Iris pigment epithelial cell (primary cell): Measurements from ENCODE around the gene DMBT1.

Experiments
- DNase-seq: peaks from one replicate; pipeline ENCODE4 v3.0.0-alpha.2; 2011; ENCODE audit warnings: low read depth

DMBT1 gene

GRCh38 chr10:122673269-122673668 lies 112.7 kb downstream of the DMBT1 start:
- no peak for DNase-seq

- DNase-seq: no peak
These were observed 113.2 kb downstream of the DMBT1 start for GRCh38 chr10:122673731-122674130.

- DNase-seq: no peak
These were observed 114.2 kb downstream of the DMBT1 start for GRCh38 chr10:122674781-122675180.

GRCh38 chr10:122675278-122675677 lies 114.7 kb downstream of the DMBT1 start:
- no peak for DNase-seq

GRCh38 chr10:122678266-122678665 lies 117.7 kb downstream of the DMBT1 start:
- no peak for DNase-seq

- no peak for DNase-seq
These were observed 122.0 kb downstream of the DMBT1 start for GRCh38 chr10:122682522-122682921.

GRCh38 chr10:122688293-122688989 lies 127.9 kb downstream of the DMBT1 start:
- DNase-seq: no peak

GRCh38 chr10:122689146-122689820 lies 128.7 kb downstream of the DMBT1 start:
- DNase-seq: no peak

GRCh38 chr10:122692744-122693143 lies 132.2 kb downstream of the DMBT1 start:
- no peak for DNase-seq
